OCI-LY3 (cell line): Measurements from ENCODE around the gene NIPSNAP3A.

Experiments used
- H2AFZ ChIP-seq: fragments of 200-600, 300-600 bp; shearing (Covaris generic); 2 replicates; pipeline ENCODE4 v1.6.0; 2014; ENCODE audit warnings: antibody characterized with exemption, low read depth, low read length
- H3K27ac ChIP-seq: fragments of 200-600, 300-600 bp; sonication (generic); 2 replicates; pipeline ENCODE4 v1.5.1; 2014; ENCODE audit warnings: mild to moderate bottlenecking, low read length, moderate library complexity, mixed read lengths
- H3K27me3 ChIP-seq: fragments of 200-600, 300-600 bp; sonication (generic); 2 replicates; pipeline ENCODE4 v1.6.1; 2014; ENCODE audit warnings: low read depth, low read length, mixed read lengths
- H3K36me3 ChIP-seq: fragments of 200-600, 300-600 bp; sonication (generic); replicated peaks from 2 replicates; pipeline ENCODE3; 2014; ENCODE audit warnings: low read depth, low read length, mixed read lengths
- H3K4me1 ChIP-seq: fragments of 300-600, 200-600 bp; sonication (generic); 2 replicates; pipeline ENCODE4 v1.6.1; 2014; ENCODE audit warnings: low read length, mixed read lengths
- H3K4me2 ChIP-seq: fragments of 200-600, 300-600 bp; sonication (generic); 2 replicates; pipeline ENCODE4 v1.6.1; 2014; ENCODE audit warnings: low read length, mixed read lengths
- H3K4me3 ChIP-seq: fragments of 300-600, 200-600 bp; sonication (generic); 2 replicates; pipeline ENCODE4 v1.5.1; 2014; ENCODE audit warnings: antibody characterized with exemption, mild to moderate bottlenecking, low read length, moderate library complexity
- H3K79me2 ChIP-seq: fragments of 300-600, 200-600 bp; shearing (Covaris generic); 2 replicates; pipeline ENCODE4 v1.6.1; 2014; ENCODE audit warnings: mild to moderate bottlenecking, low read length, mixed read lengths
- H3K9ac ChIP-seq: fragments of 300-600, 200-600 bp; shearing (Covaris generic); 2 replicates; pipeline ENCODE4 v1.6.0; 2014; ENCODE audit warnings: mild to moderate bottlenecking, low read length, moderate library complexity
- H3K9me3 ChIP-seq: fragments of 200-600, 300-600 bp; shearing (Covaris generic); 2 replicates; pipeline ENCODE4 v1.6.1; 2014; ENCODE audit warnings: low read length, mixed read lengths; ENCODE audit not compliant: insufficient read depth
- H4K20me1 ChIP-seq: fragments of 200-600, 300-600 bp; sonication (generic); 2 replicates; pipeline ENCODE4 v1.6.1; 2016; ENCODE audit warnings: low read length, mixed read lengths; ENCODE audit not compliant: insufficient read depth
- CTCF ChIP-seq: fragments of 200-600, 300-600 bp; sonication (generic); IDR thresholded peaks from 2 replicates; pipeline ENCODE4 v1.5.1; 2014; ENCODE audit warnings: antibody characterized with exemption, low read length, low read depth
- EZH2phosphoT487 ChIP-seq: fragments of 200-600 bp; shearing (Covaris generic); IDR thresholded peaks from 2 replicates; pipeline ENCODE4 v1.6.1; 2018; ENCODE audit warnings: antibody characterized with exemption, mixed run types, low read depth

Gene NIPSNAP3A

GRCh38 chr9:104786293-104786692, 38.8 kb downstream of the NIPSNAP3A start:
- no peaks in the 10 kb centered on the region for H3K79me2 ChIP-seq
- H4K20me1 ChIP-seq = no peaks in the 10 kb centered on the region
- peaks cover 9% of the 10 kb centered on the region; the same call in 1 of the 2 replicates for H3K4me1 ChIP-seq
- no peaks in the 10 kb centered on the region for H3K9me3 ChIP-seq
- H3K4me2 ChIP-seq = no peak overlapping the region
- H3K36me3 ChIP-seq = no peaks in the 10 kb centered on the region
- H2AFZ ChIP-seq = no peak overlapping the region
- no peak overlapping the region for H3K4me3 ChIP-seq
- TF ChIP-seq EZH2phosphoT487 (no peak), CTCF (no peak)
- H3K27me3 ChIP-seq = no peaks in the 10 kb centered on the region
- no peak overlapping the region for H3K9ac ChIP-seq
- no peak overlapping the region for H3K27ac ChIP-seq

- TF ChIP-seq EZH2phosphoT487 (no peak), CTCF (no peak)
- H3K36me3 ChIP-seq = no peaks in the 10 kb centered on the region
Measured at GRCh38 chr9:104787306-104788015, 40.0 kb downstream of the NIPSNAP3A start.

GRCh38 chr9:104788251-104788650, 40.8 kb downstream of the NIPSNAP3A start:
- Histone ChIP-seq H3K27ac (no peak overlapping the region), H4K20me1 (no peaks in the 10 kb centered on the region), H3K36me3 (no peaks in the 10 kb centered on the region)

More at GRCh38 chr9:104787306-104788015, 40.0 kb downstream of the NIPSNAP3A start:
- H3K9ac ChIP-seq = no peak overlapping the region
- no peak overlapping the region for H3K27ac ChIP-seq
- H3K4me3 ChIP-seq = no peak overlapping the region
- no peaks in the 10 kb centered on the region for H3K79me2 ChIP-seq
- H2AFZ ChIP-seq = no peak overlapping the region
- peaks cover 6% of the 10 kb centered on the region; the same call in 1 of the 2 replicates for H3K4me1 ChIP-seq
- H3K9me3 ChIP-seq = no peaks in the 10 kb centered on the region
- no peaks in the 10 kb centered on the region for H4K20me1 ChIP-seq
- no peaks in the 10 kb centered on the region for H3K27me3 ChIP-seq
- H3K4me2 ChIP-seq = no peak overlapping the region

GRCh38 chr9:104794070-104794469, 46.6 kb downstream of the NIPSNAP3A start:
- Histone ChIP-seq H3K4me3 (no peak overlapping the region), H3K79me2 (no peaks in the 10 kb centered on the region), H3K27ac (no peak overlapping the region), H3K9me3 (no peaks in the 10 kb centered on the region), H2AFZ (no peak overlapping the region), H3K4me2 (no peak overlapping the region), H3K9ac (no peak overlapping the region), H3K36me3 (no peaks in the 10 kb centered on the region), H3K4me1 (0 out of 2 replicates have a peak, but pooled peaks cover 3% of the 10 kb centered on the region), H4K20me1 (no peaks in the 10 kb centered on the region), H3K27me3 (peaks cover 26% of the 10 kb centered on the region)
- TF ChIP-seq EZH2phosphoT487 (no peak), CTCF (no peak)

More at GRCh38 chr9:104788251-104788650, 40.8 kb downstream of the NIPSNAP3A start:
- H2AFZ ChIP-seq = no peak overlapping the region
- H3K4me1 ChIP-seq = peaks cover 6% of the 10 kb centered on the region; the same call in 1 of the 2 replicates
- TF ChIP-seq EZH2phosphoT487 = no peak
- no peak for TF ChIP-seq CTCF
- H3K4me2 ChIP-seq = no peak overlapping the region
- H3K27me3 ChIP-seq = no peaks in the 10 kb centered on the region
- no peaks in the 10 kb centered on the region for H3K79me2 ChIP-seq
- no peaks in the 10 kb centered on the region for H3K9me3 ChIP-seq
- H3K9ac ChIP-seq = no peak overlapping the region
- H3K4me3 ChIP-seq = no peak overlapping the region
